Smooth muscle cell (in vitro differentiated cells): ENCODE results near the gene DDX25. TPM values are rescaled to one million over a fixed set of nuclear protein-coding genes. Genes with fewer than 3 reads are reported as not detected.
A peak's percentile ranks its signal among the peaks of the same experiment; 100 is the strongest.

Experiments used
- DNase-seq: peaks from one replicate; lab custom pipeline; 2025; ENCODE audit not compliant: unreplicated experiment; lab: John Stamatoyannopoulos, UW
- H2AFZ ChIP-seq: fragments of 200-600 bp; sonication (generic); 2 replicates; pipeline ENCODE4 v1.6.0; 2016; ENCODE audit warnings: antibody characterized with exemption, low read depth, mild to moderate bottlenecking
- H3F3A ChIP-seq: fragments of 200-600 bp; sonication (generic); 2 replicates; pipeline ENCODE4 v1.6.0; 2017; ENCODE audit warnings: antibody characterized with exemption, low read depth
- H3K27ac ChIP-seq: fragments of 200-600 bp; sonication (generic); 2 replicates; pipeline ENCODE4 v1.5.1; 2016; ENCODE audit warnings: low read depth, mild to moderate bottlenecking
- H3K27me3 ChIP-seq: fragments of 200-600 bp; sonication (generic); 2 replicates; pipeline ENCODE4 v1.6.1; 2016; ENCODE audit warnings: low read depth, mild to moderate bottlenecking
- H3K36me3 ChIP-seq: fragments of 200-600 bp; sonication (generic); 2 replicates; pipeline ENCODE4 v1.5.1; 2016; ENCODE audit warnings: low read depth
- H3K4me1 ChIP-seq: fragments of 200-600 bp; sonication (generic); 2 replicates; pipeline ENCODE4 v1.5.1; 2016; ENCODE audit warnings: low read depth
- H3K4me2 ChIP-seq: fragments of 200-600 bp; sonication (generic); 2 replicates; pipeline ENCODE4 v1.6.0; 2016; ENCODE audit warnings: mild to moderate bottlenecking
- H3K4me3 ChIP-seq: fragments of 200-600 bp; sonication (generic); 2 replicates; pipeline ENCODE4 v1.5.1; 2016; ENCODE audit warnings: mild to moderate bottlenecking
- H3K79me2 ChIP-seq: fragments of 200-600 bp; sonication (generic); 2 replicates; pipeline ENCODE4 v1.6.0; 2016; ENCODE audit warnings: low read depth, mild to moderate bottlenecking
- H3K9ac ChIP-seq: fragments of 200-600 bp; sonication (generic); 2 replicates; pipeline ENCODE4 v1.6.0; 2016; ENCODE audit warnings: low read depth
- H3K9me3 ChIP-seq: fragments of 200-600 bp; sonication (generic); replicated peaks from 2 replicates; pipeline ENCODE4 v1.5.1; 2016; ENCODE audit warnings: low read depth
- H4K20me1 ChIP-seq: fragments of 200-600 bp; sonication (generic); 2 replicates; pipeline ENCODE4 v1.6.0; 2016; ENCODE audit warnings: low read depth
- CTCF ChIP-seq: fragments of 200-600 bp; sonication (generic); IDR thresholded peaks from 2 replicates; pipeline ENCODE4 v1.5.1; 2017; ENCODE audit warnings: borderline replicate concordance, mild to moderate bottlenecking, antibody characterized with exemption; ENCODE audit not compliant: insufficient read depth, poor library complexity, severe bottlenecking
- WGBS: methylation state at CpG from one replicate; pipeline ENCODE4 v1.1.7; 2016; ENCODE audit warnings: low lambda C conversion rate; 5-methylcytosine and 5-hydroxymethylcytosine counted together
- polyA plus RNA-seq: library from polyadenylated mRNA; unstranded; fragments of >200 nt; fragmentation: Nextera tagmentation; extraction: Ambion mirVana; gene quantifications from 2 replicates; pipeline ENCODE4 v1.2.1, GENCODE V29; 2016
- total RNA-seq: library from RNA; depleted of rRNA; stranded (reverse); fragments of >200 nt; gene quantifications from 2 replicates; pipeline ENCODE4 v1.2.3, GENCODE V29; 2014

DDX25 gene
- total and polyA plus RNA-seq, 2 experiments from 2014 or later = 0.09 TPM; not detected in 1

DNA sequence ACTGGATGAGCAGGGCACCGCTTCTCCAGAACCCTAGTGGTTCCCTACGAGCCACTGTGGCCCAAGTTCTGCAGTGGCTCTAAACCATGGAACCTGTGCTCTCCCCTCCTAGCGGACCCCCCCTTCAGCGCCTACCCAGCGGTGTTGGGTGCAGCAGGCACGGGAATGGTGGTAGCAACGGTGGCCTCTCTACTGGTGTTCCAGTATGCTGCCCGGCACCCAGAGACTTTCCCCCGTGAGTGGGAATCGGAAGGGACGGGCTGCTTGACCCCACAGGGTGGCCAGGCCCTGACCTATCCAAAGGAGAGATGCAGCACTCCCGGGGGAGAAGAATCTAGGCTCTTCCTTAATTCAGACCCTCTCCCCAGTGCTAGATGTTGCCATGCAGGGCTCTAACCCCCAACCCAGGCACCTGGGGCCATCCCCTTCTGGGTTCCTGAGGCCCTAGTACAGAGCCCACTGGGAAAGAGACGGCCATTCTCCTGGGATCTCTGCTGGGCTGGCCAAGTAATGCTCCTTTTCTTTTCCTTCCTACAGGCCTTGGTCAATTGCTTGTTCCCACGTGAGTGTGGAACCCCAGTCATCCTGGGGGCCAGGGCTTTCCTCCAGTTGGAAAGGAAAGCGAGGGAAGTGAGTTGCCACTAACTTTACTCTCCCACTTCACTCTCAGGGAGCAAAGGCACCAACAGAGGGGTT, 50.8 kb downstream of the DDX25 start:
- 96% methylated on average over 15 of the region's 15 CpGs for WGBS
- H3K4me3 ChIP-seq = no peak overlapping the region
- no peak for TF ChIP-seq CTCF
- no peaks in the 10 kb centered on the region for H3K4me1 ChIP-seq
- no peak overlapping the region for H3K27ac ChIP-seq
- H3K36me3 ChIP-seq = no peaks in the 10 kb centered on the region
- no peak for DNase-seq
- no peaks in the 10 kb centered on the region for H4K20me1 ChIP-seq
- no peaks in the 10 kb centered on the region for H3K79me2 ChIP-seq
- no peaks in the 10 kb centered on the region for H3K9me3 ChIP-seq
- H3K4me2 ChIP-seq = no peak overlapping the region
- no peaks in the 10 kb centered on the region for H3F3A ChIP-seq
- H3K27me3 ChIP-seq = no peaks in the 10 kb centered on the region
- no peak overlapping the region for H3K9ac ChIP-seq
- no peak overlapping the region for H2AFZ ChIP-seq

- 97% methylated on average over 2 of the region's 2 CpGs for WGBS
- no peaks in the 10 kb centered on the region for H3K79me2 ChIP-seq
- TF ChIP-seq CTCF = no peak
These were observed 51.5 kb downstream of the DDX25 start for GRCh38 chr11:125955856-125956255.

DNA sequence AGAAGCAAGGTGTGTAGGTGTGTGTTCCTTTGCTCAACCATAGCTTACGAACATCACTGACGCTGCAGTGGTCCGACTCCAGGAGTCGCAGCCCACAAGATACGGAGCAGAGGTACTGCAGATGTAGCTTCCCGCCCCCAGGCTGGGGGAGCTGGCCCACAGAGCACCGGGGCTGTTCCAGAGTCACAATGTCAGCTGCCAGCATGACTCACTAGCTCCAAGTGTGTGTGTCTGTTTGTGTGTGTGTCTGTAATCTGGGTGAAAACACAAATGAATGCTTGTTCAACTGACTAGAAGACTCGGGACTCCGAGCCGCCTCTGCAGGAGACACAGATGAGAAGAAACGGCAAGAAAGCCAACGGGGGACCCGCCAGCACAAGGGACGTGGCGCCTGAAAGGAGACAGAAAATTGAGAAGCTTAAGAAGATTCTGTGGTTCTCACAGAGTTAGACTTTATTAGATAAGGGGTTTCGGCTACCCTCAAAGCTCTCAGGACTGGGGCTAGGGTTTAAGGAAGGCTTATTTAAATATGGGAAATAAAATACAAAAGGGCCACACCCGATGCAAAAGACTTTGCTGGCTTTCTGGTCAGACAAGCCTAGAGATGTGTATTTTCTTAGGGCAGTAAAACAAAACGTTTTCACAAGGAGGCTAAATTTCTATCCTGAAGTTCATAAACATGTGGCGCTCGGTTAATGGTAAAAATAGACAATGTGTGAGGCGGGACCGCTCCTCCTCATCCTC, 52.3 kb downstream of the DDX25 start:
- Histone ChIP-seq H3K27ac (peak overlapping the region; percentile 55), H3K4me2 (peak overlapping the region; percentile 77), H4K20me1 (no peaks in the 10 kb centered on the region), H3F3A (no peaks in the 10 kb centered on the region), H3K4me1 (no peaks in the 10 kb centered on the region), H3K27me3 (no peaks in the 10 kb centered on the region), H3K9ac (peak overlapping the region; percentile 25), H3K4me3 (no peak overlapping the region), H3K36me3 (no peaks in the 10 kb centered on the region), H3K9me3 (no peaks in the 10 kb centered on the region), H3K79me2 (no peaks in the 10 kb centered on the region), H2AFZ (peak overlapping the region; percentile 59)
- no peak for TF ChIP-seq CTCF
- 43% methylated on average over 22 of the region's 22 CpGs for WGBS
- DNase-seq = no peak

More at GRCh38 chr11:125955856-125956255, 51.5 kb downstream of the DDX25 start:
- Histone ChIP-seq H3K27ac (no peak overlapping the region), H3K36me3 (no peaks in the 10 kb centered on the region), H3K4me3 (no peak overlapping the region), H3K4me2 (no peak overlapping the region), H3K9me3 (no peaks in the 10 kb centered on the region), H3K9ac (no peak overlapping the region), H3F3A (no peaks in the 10 kb centered on the region), H2AFZ (no peak overlapping the region), H4K20me1 (no peaks in the 10 kb centered on the region), H3K4me1 (no peaks in the 10 kb centered on the region), H3K27me3 (no peaks in the 10 kb centered on the region)
- DNase-seq = no peak
